ENCODE results near the gene DHX40.

- TF ChIP-seq MAX (IDR thresholded peaks at IDR 0.05; ENCODE audit: low read depth, low read length) (no peak), CTCF (IDR thresholded peaks at IDR 0.05; ENCODE audit: low read depth, low read length) (no peak), MYC (IDR thresholded peaks at IDR 0.05; ENCODE audit: low read depth, low read length) (no peak)
Observed at GRCh38 chr17:59627770-59628171, 62.4 kb downstream of the DHX40 start.

All from NB4 (cell line).